HG02678 (cell line): ENCODE measurements around the gene FNIP2.
"Not testable (repeated sequence)": the region's sequence is repeated elsewhere in the genome, so short reads cannot be mapped to it uniquely, and the experiment has no call there.

ENCODE experiments used
- ATAC-seq: cut with Tn5 transposase; IDR thresholded peaks from one replicate; pipeline ENCODE4 v1.9.1; 2021; ENCODE audit warnings: mild to moderate bottlenecking, moderate library complexity; ENCODE audit not compliant: unreplicated experiment

FNIP2 gene

GRCh38 chr4:158946825-158947224 is 178.0 kb downstream of the FNIP2 start:
- no peak for ATAC-seq

- ATAC-seq, result no peak
These were observed 179.2 kb downstream of the FNIP2 start for GRCh38 chr4:158948071-158948470.

GRCh38 chr4:158949099-158949498 is 180.3 kb downstream of the FNIP2 start:
- no peak for ATAC-seq

GRCh38 chr4:158952221-158952774 is 183.5 kb downstream of the FNIP2 start:
- ATAC-seq, result not testable (repeated sequence)

- ATAC-seq, result not testable (repeated sequence)
These were observed 187.5 kb downstream of the FNIP2 start for GRCh38 chr4:158956345-158956744.

- not testable (repeated sequence) for ATAC-seq
These were observed 188.1 kb downstream of the FNIP2 start for GRCh38 chr4:158956918-158957317.
